Spleen (tissue), 7 donors: ENCODE measurements around the gene TYW1B.

ENCODE experiments used
- CTCF ChIP-seq, 11 experiments: fragments of 200-600 bp in 7 of 11; fragments of 450-650 bp in 4 of 11; sonication (generic) in 4 of 11; IDR thresholded peaks in 8 of 11; conservative IDR thresholded peaks in 3 of 11; 1 replicate in 7 of 11; 2 replicates in 4 of 11; pipeline versions ENCODE4 v1.4.0 to v1.8.0; 2016 to 2021; ENCODE audit warnings: antibody characterized with exemption in 11 of 11, inconsistent platforms in 4 of 11, mild to moderate bottlenecking in 1 of 11
- POLR2A ChIP-seq, 3 donors: fragments of 450-650 bp; IDR thresholded peaks; one replicate each; pipeline ENCODE4 v1.5.1; 2017; ENCODE audit warnings: antibody characterized with exemption in 3 of 3, mild to moderate bottlenecking in 1 of 3
- POLR2AphosphoS5 ChIP-seq, 3 donors: sonication (generic); formaldehyde crosslinking; IDR thresholded peaks; one replicate each; pipeline ENCODE4 v1.5.1; 2017; ENCODE audit warnings: antibody characterized with exemption in 3 of 3
- donor health status: DM: no; HTN: no; CAD: no; lungs with moderate emphysema.
- donor health status: DM: no; HTN: no; CAD: no.
- donor health status: DM: no; HTN: no; CAD: no.

GRCh38 chr7:72760602-72761001, 67.4 kb downstream of the TYW1B start:
- no peak for TF ChIP-seq CTCF (IDR thresholded peaks at IDR 0.05 in 8 of 11, conservative IDR thresholded peaks at IDR 0.05 in 3 of 11)
- no peak for TF ChIP-seq POLR2A (IDR thresholded peaks at IDR 0.05)
- TF ChIP-seq POLR2AphosphoS5 (IDR thresholded peaks at IDR 0.05) = no peak
